K562 (cell line): ENCODE data around the gene SEC23B. TPM values are rescaled to one million over a fixed set of nuclear protein-coding genes. Genes with fewer than 3 reads are reported as not detected.

Experiments
- ATAC-seq: fragments of 200-7000 bp; cut with Tn5 transposase; 3 replicates; pipeline ENCODE4 v1.9.1; 2020; ENCODE audit warnings: moderate library complexity
- BruUV-seq: library from RNA; stranded (reverse); fragments of 400-500 nt; replicated peaks from 2 replicates; lab custom pipeline; 2021; lab: Mats Ljungman, UMichigan
- CTCF ChIA-PET: fragments of 300-600 bp; formaldehyde crosslinking; extraction: SDS; loops from one replicate; lab custom pipeline; 2021; ENCODE audit warnings: low intra/inter-chr PET ratio; lab: Yijun Ruan, JAX
- POLR2A ChIA-PET: fragments of 300-600, 350-650 bp; sonication (Branson Sonifier 250); formaldehyde crosslinking; extraction: SDS; loops from one replicate; lab custom pipeline; 2021; ENCODE audit warnings: antibody characterized with exemption, inconsistent platforms; lab: Yijun Ruan, JAX
- DNase-seq, 4 experiments: peaks; one replicate each; pipeline versions ENCODE4 v3.0.0 to v3.0.0-alpha.2; 2011 to 2018; ENCODE audit warnings: low spot score in 3 of 4, mixed read lengths in 3 of 4; ENCODE audit errors: extremely low read depth in 1 of 4
- FAIRE-seq: peaks from 2 replicates; lab custom pipeline; 2011; peaks lifted over from hg19 to GRCh38; lab: Jason Lieb, UNC
- H2AFZ ChIP-seq: 2 replicates; pipeline ENCODE4 v1.6.0; 2011; ENCODE audit warnings: low read depth, low read length, control low read depth, inconsistent platforms
- H3K27ac ChIP-seq: fragments of 200-600 bp; 3 replicates; pipeline ENCODE4 v1.8.0; 2011; ENCODE audit warnings: low read depth, mild to moderate bottlenecking, control low read depth, inconsistent platforms, low read length, moderate library complexity, mixed read lengths; ENCODE audit errors: extremely low read depth
- H3K27me3 ChIP-seq, 2 experiments: fragments of 300-600 bp in 1 of 2; 2 replicates in 1 of 2; 3 replicates in 1 of 2; pipeline versions ENCODE4 v1.6.0 to v1.8.0; 2011; ENCODE audit warnings: inconsistent platforms in 2 of 2, low read length in 2 of 2, mild to moderate bottlenecking in 1 of 2, mixed read lengths in 1 of 2, moderate library complexity in 1 of 2; ENCODE audit not compliant: control insufficient read depth in 2 of 2, insufficient read depth in 2 of 2
- H3K36me3 ChIP-seq: fragments of 300-600 bp; 3 replicates; pipeline ENCODE4 v1.8.0; 2011; ENCODE audit warnings: mild to moderate bottlenecking, low read length, inconsistent platforms; ENCODE audit not compliant: control insufficient read depth, insufficient read depth
- H3K4me1 ChIP-seq, 2 experiments: fragments of 200-600 bp in 1 of 2; replicated peaks in 1 of 2; 2 replicates in 1 of 2; 3 replicates in 1 of 2; pipeline versions ENCODE4 v1.5.1 to v1.8.0; 2011; ENCODE audit warnings: inconsistent platforms in 2 of 2, low read length in 2 of 2, mild to moderate bottlenecking in 1 of 2, mixed read lengths in 1 of 2, moderate library complexity in 1 of 2; ENCODE audit not compliant: control insufficient read depth in 2 of 2, insufficient read depth in 2 of 2
- H3K4me2 ChIP-seq: 2 replicates; pipeline ENCODE4 v1.6.1; 2011; ENCODE audit warnings: low read length, control low read depth, inconsistent platforms, mixed read lengths; ENCODE audit not compliant: insufficient read depth
- H3K4me3 ChIP-seq: fragments of 200-600 bp; sonication (generic), shearing (Covaris generic); 2 replicates; pipeline ENCODE4 v1.5.1; 2016; ENCODE audit warnings: control low read depth, inconsistent platforms
- H3K79me2 ChIP-seq: fragments of 200-600 bp; 3 replicates; pipeline ENCODE4 v1.8.0; 2011; ENCODE audit warnings: low read length, inconsistent platforms; ENCODE audit not compliant: control insufficient read depth, insufficient read depth
- H3K9ac ChIP-seq, 2 experiments: 2 replicates each; pipeline versions ENCODE4 v1.6.0 to v1.6.1; 2011; ENCODE audit warnings: low read depth in 2 of 2, low read length in 2 of 2, control low read depth in 1 of 2, inconsistent platforms in 1 of 2, mild to moderate bottlenecking in 1 of 2, mixed read lengths in 1 of 2; ENCODE audit not compliant: insufficient read depth in 1 of 2
- H3K9me1 ChIP-seq: one replicate; pipeline ENCODE4 v1.6.0; 2011; ENCODE audit warnings: inconsistent platforms, mild to moderate bottlenecking, low read length, moderate library complexity; ENCODE audit not compliant: control insufficient read depth, insufficient read depth
- H3K9me3 ChIP-seq: replicated peaks from 2 replicates; pipeline ENCODE4 v1.5.1; 2011; ENCODE audit warnings: low read depth, low read length, inconsistent platforms; ENCODE audit not compliant: control insufficient read depth, insufficient read depth
- H4K20me1 ChIP-seq: replicated peaks from 2 replicates; pipeline ENCODE4 v1.6.1; 2011; ENCODE audit warnings: low read length, inconsistent platforms, mixed read lengths; ENCODE audit not compliant: control insufficient read depth, insufficient read depth
- TCF7L2 ChIP-seq: fragments of 150-350 bp; IDR thresholded peaks from 2 replicates; pipeline ENCODE4 v1.6.1; 2016; ENCODE audit warnings: low read depth, mild to moderate bottlenecking, low read length, moderate library complexity
- WGBS: fragments of 100-300 bp; shearing (Covaris generic); methylation state at CpG from one replicate; pipeline ENCODE4 v1.1.6; 2016; ENCODE audit warnings: low coverage, mixed read lengths; ENCODE audit not compliant: insufficient coverage; ENCODE audit errors: missing lambda C conversion rate; 5-methylcytosine and 5-hydroxymethylcytosine counted together
- in situ Hi-C: fragments of 300-500 bp; cut with MboI; formaldehyde crosslinking; loops from 4 replicates; pipeline ENCODE4 v1.15.0; 2018; ENCODE audit warnings: inconsistent platforms, mixed read lengths
- intact Hi-C: fragments of 100-400 bp; cut with micrococcal nuclease; formaldehyde crosslinking; loops from 2 replicates; pipeline ENCODE4 v1.14.2; 2022
- polyA plus RNA-seq, 8 experiments: library from polyadenylated mRNA; depleted of rRNA in 4 of 8; stranded (reverse) in 5 of 8; unstranded in 3 of 8; fragments of >200 nt; fragmentation: Nextera tagmentation in 2 of 8; fragmentation: Illumina TruSeq in 1 of 8; extraction: Ambion mirVana in 2 of 8; extraction: Trizol in 1 of 8; gene quantifications; 2 replicates each; pipeline versions ENCODE4 v1.2.1 to v1.2.3, GENCODE V29; 2011 to 2014; ENCODE audit warnings: inconsistent platforms in 1 of 8, missing spikeins in 1 of 8
- total RNA-seq, 7 experiments: library from RNA; depleted of rRNA in 6 of 7; stranded (reverse); fragments of >200 nt in 6 of 7; fragmentation: Illumina TruSeq in 2 of 7; extraction: Trizol in 2 of 7; gene quantifications; 2 replicates each; pipeline versions ENCODE4 v1.2.1 to v1.2.3, GENCODE V29; 2011 to 2021; ENCODE audit warnings: low replicate concordance in 1 of 7
- TF ChIP-seq, protein P1 (sequence below), 2 experiments: fragments of 450-650 bp; IDR thresholded peaks; 2 replicates each; pipeline ENCODE4 v1.6.1; 2016; ENCODE audit warnings: mild to moderate bottlenecking in 2 of 2, borderline replicate concordance in 1 of 2, low read depth in 1 of 2, moderate library complexity in 1 of 2

The SEC23B gene
- total and polyA plus RNA-seq, 9 of the 15 experiments (the other 6 are each of a cell fraction or from before 2014, with no cell fraction given), result 31.7 to 70.2 (median 38.5) TPM

DNA sequence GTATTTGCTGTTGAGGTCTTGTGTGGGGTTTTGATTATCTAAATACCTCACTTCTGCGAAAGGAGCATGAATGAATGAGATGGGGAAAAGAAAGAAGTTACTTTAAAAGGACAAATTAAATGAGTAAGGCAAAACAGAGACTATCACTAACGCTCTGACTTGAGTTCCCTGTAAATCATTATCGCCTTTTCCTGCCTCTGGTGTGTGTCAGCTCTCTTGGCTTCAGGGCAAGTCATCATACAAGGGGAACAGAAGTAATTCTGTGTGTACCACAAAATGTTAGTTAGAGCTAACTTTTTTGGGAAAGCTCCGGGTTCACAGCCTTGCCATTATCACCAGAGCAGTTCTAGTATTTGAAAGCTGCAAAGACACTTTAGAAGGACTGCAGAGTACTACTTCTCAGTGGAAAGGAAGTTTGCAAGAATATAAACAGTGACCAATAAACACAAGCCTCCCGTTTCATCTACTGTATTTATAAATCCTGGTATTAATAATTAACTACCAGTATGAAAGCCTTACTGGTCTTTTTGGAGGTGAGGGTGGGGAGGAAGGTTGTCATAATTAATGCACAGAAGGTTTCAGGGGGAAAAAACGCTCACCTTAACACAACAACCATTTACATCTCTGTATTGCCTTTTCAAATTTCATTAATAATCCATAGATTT lies 42.1 kb upstream of the SEC23B start:
- ATAC-seq (no peak), FAIRE-seq (no peak), DNase-seq (peak in 1 of 4 experiments; percentile 1)
- Histone ChIP-seq H3K27ac (no peak overlapping the region), H3K4me2 (no peak overlapping the region), H3K9me1 (no peaks in the 10 kb centered on the region), H3K27me3 (no peaks in the 10 kb centered on the region), H4K20me1 (no peaks in the 10 kb centered on the region), H3K79me2 (peaks cover 22% of the 10 kb centered on the region), H3K4me3 (no peak overlapping the region), H3K4me1 (peaks cover 0 to 11% of the 10 kb centered on the region in 2 experiments; a peak in 1 of 5 replicates), H3K9me3 (no peaks in the 10 kb centered on the region), H3K9ac (no peak overlapping the region), H3K36me3 (peaks cover 3% of the 10 kb centered on the region; the same call in 1 of the 3 replicates), H2AFZ (0 out of 2 replicates have a peak overlapping the region, but pooled peaks have one; percentile 91)
- CTCF ChIA-PET, result no interaction called here
- in situ Hi-C loops (no loop called here), intact Hi-C loops (no loop called here)
- TF ChIP-seq TCF7L2, result no peak
- TF ChIP-seq, protein P1, sequence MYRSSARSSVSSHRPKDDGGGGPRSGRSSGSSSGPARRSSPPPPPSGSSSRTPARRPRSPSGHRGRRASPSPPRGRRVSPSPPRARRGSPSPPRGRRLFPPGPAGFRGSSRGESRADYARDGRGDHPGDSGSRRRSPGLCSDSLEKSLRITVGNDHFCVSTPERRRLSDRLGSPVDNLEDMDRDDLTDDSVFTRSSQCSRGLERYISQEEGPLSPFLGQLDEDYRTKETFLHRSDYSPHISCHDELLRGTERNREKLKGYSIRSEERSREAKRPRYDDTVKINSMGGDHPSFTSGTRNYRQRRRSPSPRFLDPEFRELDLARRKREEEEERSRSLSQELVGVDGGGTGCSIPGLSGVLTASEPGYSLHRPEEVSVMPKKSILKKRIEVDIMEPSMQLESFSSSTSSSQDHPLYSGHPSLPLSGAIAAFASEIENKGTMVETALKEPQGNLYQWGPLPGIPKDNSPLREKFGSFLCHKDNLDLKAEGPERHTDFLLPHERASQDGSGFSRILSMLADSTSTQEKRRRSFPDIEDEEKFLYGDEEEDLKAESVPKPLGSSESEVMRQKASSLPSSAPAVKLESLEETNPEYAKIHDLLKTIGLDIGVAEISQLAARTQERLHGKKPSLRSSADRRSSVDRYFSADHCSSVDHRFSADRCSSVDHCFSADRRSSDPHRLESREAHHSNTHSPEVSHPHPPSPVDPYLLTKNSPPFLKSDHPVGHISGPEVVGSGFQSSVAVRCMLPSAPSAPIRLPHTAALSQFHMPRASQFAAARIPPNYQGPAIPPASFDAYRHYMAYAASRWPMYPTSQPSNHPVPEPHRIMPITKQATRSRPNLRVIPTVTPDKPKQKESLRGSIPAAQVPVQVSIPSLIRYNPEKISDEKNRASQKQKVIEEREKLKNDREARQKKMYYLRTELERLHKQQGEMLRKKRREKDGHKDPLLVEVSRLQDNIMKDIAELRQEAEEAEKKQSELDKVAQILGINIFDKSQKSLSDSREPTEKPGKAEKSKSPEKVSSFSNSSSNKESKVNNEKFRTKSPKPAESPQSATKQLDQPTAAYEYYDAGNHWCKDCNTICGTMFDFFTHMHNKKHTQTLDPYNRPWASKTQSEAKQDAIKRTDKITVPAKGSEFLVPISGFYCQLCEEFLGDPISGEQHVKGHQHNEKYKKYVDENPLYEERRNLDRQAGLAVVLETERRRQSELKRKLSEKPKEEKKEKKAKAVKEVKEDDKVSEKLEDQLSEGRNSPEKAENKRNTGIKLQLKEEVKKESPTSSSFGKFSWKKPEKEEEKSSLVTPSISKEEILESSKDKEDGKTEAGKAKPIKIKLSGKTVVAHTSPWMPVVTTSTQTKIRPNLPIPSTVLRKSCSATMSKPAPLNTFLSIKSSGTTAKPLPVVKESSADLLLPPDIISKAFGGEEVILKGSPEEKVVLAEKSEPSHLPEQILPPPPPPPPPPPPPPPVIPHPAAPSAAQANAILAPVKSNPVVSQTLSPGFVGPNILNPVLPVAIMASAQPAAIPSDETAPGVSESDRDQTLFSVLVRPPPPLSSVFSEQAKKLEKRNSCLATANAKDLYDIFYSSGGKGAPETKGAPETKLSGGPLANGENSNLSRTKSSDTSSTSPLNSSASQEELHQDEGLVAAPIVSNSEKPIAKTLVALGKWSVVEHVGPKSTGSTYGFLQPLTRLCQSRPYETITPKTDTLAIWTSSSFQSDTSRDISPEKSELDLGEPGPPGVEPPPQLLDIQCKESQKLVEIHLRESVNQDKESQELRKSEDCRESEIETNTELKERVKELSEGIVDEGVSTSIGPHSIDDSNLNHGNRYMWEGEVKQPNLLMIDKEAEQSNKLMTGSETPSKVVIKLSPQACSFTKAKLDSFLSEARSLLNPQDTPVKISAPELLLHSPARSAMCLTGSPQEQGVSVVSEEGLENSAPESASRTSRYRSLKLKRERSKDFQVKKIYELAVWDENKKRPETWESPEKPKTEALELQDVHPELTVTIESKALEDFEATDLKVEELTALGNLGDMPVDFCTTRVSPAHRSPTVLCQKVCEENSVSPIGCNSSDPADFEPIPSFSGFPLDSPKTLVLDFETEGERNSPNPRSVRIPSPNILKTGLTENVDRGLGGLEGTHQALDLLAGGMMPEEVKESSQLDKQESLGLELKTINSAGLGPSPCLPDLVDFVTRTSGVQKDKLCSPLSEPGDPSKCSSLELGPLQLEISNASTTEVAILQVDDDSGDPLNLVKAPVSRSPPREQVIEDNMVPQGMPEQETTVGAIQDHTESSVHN (IDR thresholded peaks at IDR 0.05; ENCODE audit: borderline replicate concordance in 1 of 2, low read depth in 1 of 2), result no peak
- POLR2A ChIA-PET, result no interaction called here
- 4% methylated on average over 6 of the region's 6 CpGs for WGBS
- no TSS peak for BruUV-seq
